Measurements from ENCODE around the gene GOLGA6L10.

Gene GOLGA6L10

GRCh38 chr15:82298520-82298919 lies 50.8 kb downstream of the GOLGA6L10 start:
- H3K4me1 ChIP-seq (ENCODE audit: insufficient read depth, low read length) = no peaks in the 10 kb centered on the region
- DNase-seq (no peak), ATAC-seq (ENCODE audit: insufficient read depth, low read depth) (no peak)
- H3K36me3 ChIP-seq (ENCODE audit: insufficient read depth, low read length) = no peaks in the 10 kb centered on the region
- no peaks in the 10 kb centered on the region for H3K27me3 ChIP-seq (ENCODE audit: insufficient read depth, low read length, poor library complexity)
- no peaks in the 10 kb centered on the region; the same call in 1 of the 2 replicates for H4K20me1 ChIP-seq (ENCODE audit: insufficient read depth, low read length)
- H3K4me2 ChIP-seq (ENCODE audit: insufficient read depth, low read length) = no peak overlapping the region
- no peak overlapping the region for H2AFZ ChIP-seq (ENCODE audit: low read depth, low read length)
- no peak for TF ChIP-seq CTCF (IDR thresholded peaks at IDR 0.05; ENCODE audit: borderline replicate concordance, extremely low read depth, low read length, poor library complexity, severe bottlenecking)
- no peak for TF ChIP-seq EZH2 (IDR thresholded peaks at IDR 0.05; ENCODE audit: borderline replicate concordance, low read depth, low read length, severe bottlenecking)
- no peak overlapping the region for H3K27ac ChIP-seq (ENCODE audit: low read length)
- no peak overlapping the region for H3K4me3 ChIP-seq (ENCODE audit: low read depth in 1 of 2, low read length in 2 of 2)
- no peaks in the 10 kb centered on the region for H3K79me2 ChIP-seq (ENCODE audit: insufficient read depth, low read length)
- no peaks in the 10 kb centered on the region for H3K9me3 ChIP-seq (ENCODE audit: insufficient read depth, low read length, severe bottlenecking)
- no peak overlapping the region for H3K9ac ChIP-seq (ENCODE audit: low read depth, low read length)

DNA sequence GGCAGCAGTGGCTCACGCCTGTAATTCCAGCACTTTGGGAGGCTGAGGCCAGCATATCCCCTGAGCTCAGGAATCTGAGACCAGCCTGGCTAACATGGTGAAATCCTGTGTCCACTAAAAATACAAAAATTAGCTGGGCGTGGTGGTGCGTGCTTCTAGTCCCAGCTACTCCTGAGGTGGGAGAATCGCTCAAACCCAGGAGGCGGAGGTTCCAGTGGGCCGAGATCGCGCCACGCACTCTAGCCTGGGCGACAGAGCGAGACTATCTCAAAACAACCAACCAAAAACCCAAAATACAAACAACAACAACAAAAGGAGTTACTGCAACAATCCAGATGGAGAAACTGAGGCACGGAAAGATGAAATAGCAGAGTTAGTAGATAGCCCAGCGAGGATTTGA lies 51.2 kb downstream of the GOLGA6L10 start:
- TF ChIP-seq EZH2 (IDR thresholded peaks at IDR 0.05; ENCODE audit: borderline replicate concordance, low read depth, low read length, severe bottlenecking) (no peak), CTCF (IDR thresholded peaks at IDR 0.05; ENCODE audit: borderline replicate concordance, extremely low read depth, low read length, poor library complexity, severe bottlenecking) (no peak)
- H4K20me1 ChIP-seq (ENCODE audit: insufficient read depth, low read length) = no peaks in the 10 kb centered on the region; the same call in 1 of the 2 replicates
- no peak overlapping the region for H2AFZ ChIP-seq (ENCODE audit: low read depth, low read length)
- no peak overlapping the region for H3K27ac ChIP-seq (ENCODE audit: low read length)
- H3K4me2 ChIP-seq (ENCODE audit: insufficient read depth, low read length) = no peak overlapping the region
- H3K27me3 ChIP-seq (ENCODE audit: insufficient read depth, low read length, poor library complexity) = no peaks in the 10 kb centered on the region
- no peak overlapping the region for H3K9ac ChIP-seq (ENCODE audit: low read depth, low read length)
- H3K4me3 ChIP-seq (ENCODE audit: low read depth in 1 of 2, low read length in 2 of 2) = no peak overlapping the region
- no peak for ATAC-seq (ENCODE audit: insufficient read depth, low read depth)
- no peaks in the 10 kb centered on the region for H3K79me2 ChIP-seq (ENCODE audit: insufficient read depth, low read length)
- H3K36me3 ChIP-seq (ENCODE audit: insufficient read depth, low read length) = no peaks in the 10 kb centered on the region
- no peak for DNase-seq
- no peaks in the 10 kb centered on the region for H3K9me3 ChIP-seq (ENCODE audit: insufficient read depth, low read length, severe bottlenecking)
- H3K4me1 ChIP-seq (ENCODE audit: insufficient read depth, low read length) = no peaks in the 10 kb centered on the region

DNA sequence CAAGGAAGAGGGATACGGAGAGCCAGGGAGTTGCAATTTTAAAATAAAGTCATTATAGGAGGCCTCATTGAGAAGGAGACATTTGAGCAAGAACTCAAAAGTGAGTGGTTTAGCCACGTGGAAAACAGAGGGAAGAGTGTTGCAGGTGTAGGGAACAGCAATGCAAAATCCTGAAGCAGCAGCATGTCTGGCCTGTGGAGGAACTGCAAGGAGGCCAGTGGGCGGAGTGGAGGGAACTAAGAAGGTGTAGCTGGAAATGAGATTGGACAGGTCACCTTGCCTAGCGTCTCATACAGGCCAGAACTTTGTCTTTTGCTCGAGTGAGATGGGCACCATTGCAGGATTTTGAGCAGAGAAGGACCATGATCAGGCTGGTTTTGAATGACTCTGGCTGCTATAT lies 51.7 kb downstream of the GOLGA6L10 start:
- no peaks in the 10 kb centered on the region for H3K9me3 ChIP-seq (ENCODE audit: insufficient read depth, low read length, severe bottlenecking)
- DNase-seq (no peak), ATAC-seq (ENCODE audit: insufficient read depth, low read depth) (no peak)
- no peaks in the 10 kb centered on the region for H3K79me2 ChIP-seq (ENCODE audit: insufficient read depth, low read length)
- H4K20me1 ChIP-seq (ENCODE audit: insufficient read depth, low read length) = no peaks in the 10 kb centered on the region; the same call in 1 of the 2 replicates
- no peak overlapping the region for H2AFZ ChIP-seq (ENCODE audit: low read depth, low read length)
- H3K4me1 ChIP-seq (ENCODE audit: insufficient read depth, low read length) = no peaks in the 10 kb centered on the region
- H3K27me3 ChIP-seq (ENCODE audit: insufficient read depth, low read length, poor library complexity) = no peaks in the 10 kb centered on the region
- no peaks in the 10 kb centered on the region for H3K36me3 ChIP-seq (ENCODE audit: insufficient read depth, low read length)
- H3K9ac ChIP-seq (ENCODE audit: low read depth, low read length) = no peak overlapping the region
- H3K4me3 ChIP-seq (ENCODE audit: low read depth in 1 of 2, low read length in 2 of 2) = no peak overlapping the region
- TF ChIP-seq EZH2 (IDR thresholded peaks at IDR 0.05; ENCODE audit: borderline replicate concordance, low read depth, low read length, severe bottlenecking) = no peak
- H3K27ac ChIP-seq (ENCODE audit: low read length) = no peak overlapping the region
- H3K4me2 ChIP-seq (ENCODE audit: insufficient read depth, low read length) = no peak overlapping the region

- Histone ChIP-seq H4K20me1 (ENCODE audit: insufficient read depth, low read length) (no peaks in the 10 kb centered on the region), H3K27me3 (ENCODE audit: insufficient read depth, low read length, poor library complexity) (no peaks in the 10 kb centered on the region), H3K79me2 (ENCODE audit: insufficient read depth, low read length) (no peaks in the 10 kb centered on the region), H3K9me3 (ENCODE audit: insufficient read depth, low read length, severe bottlenecking) (no peaks in the 10 kb centered on the region), H3K4me3 (ENCODE audit: low read depth in 1 of 2, low read length in 2 of 2) (no peak overlapping the region), H2AFZ (ENCODE audit: low read depth, low read length) (no peak overlapping the region), H3K27ac (ENCODE audit: low read length) (no peak overlapping the region), H3K36me3 (ENCODE audit: insufficient read depth, low read length) (no peaks in the 10 kb centered on the region), H3K4me1 (ENCODE audit: insufficient read depth, low read length) (no peaks in the 10 kb centered on the region), H3K9ac (ENCODE audit: low read depth, low read length) (no peak overlapping the region), H3K4me2 (ENCODE audit: insufficient read depth, low read length) (no peak overlapping the region)
- DNase-seq (no peak), ATAC-seq (ENCODE audit: insufficient read depth, low read depth) (no peak)
- TF ChIP-seq EZH2 (IDR thresholded peaks at IDR 0.05; ENCODE audit: borderline replicate concordance, low read depth, low read length, severe bottlenecking) (no peak), CTCF (IDR thresholded peaks at IDR 0.05; ENCODE audit: borderline replicate concordance, extremely low read depth, low read length, poor library complexity, severe bottlenecking) (no peak)
Observed at GRCh38 chr15:82294061-82294690, 55.1 kb downstream of the GOLGA6L10 start.

Measured in DND-41 (cell line).